ENCODE measurements around the gene MPZL1. TPM values are rescaled to one million over a fixed set of nuclear protein-coding genes. Genes with fewer than 3 reads are reported as not detected.

MPZL1 gene
- total RNA-seq, 2 experiments from 2014 or later = 14.8 to 15.4 TPM

DNA sequence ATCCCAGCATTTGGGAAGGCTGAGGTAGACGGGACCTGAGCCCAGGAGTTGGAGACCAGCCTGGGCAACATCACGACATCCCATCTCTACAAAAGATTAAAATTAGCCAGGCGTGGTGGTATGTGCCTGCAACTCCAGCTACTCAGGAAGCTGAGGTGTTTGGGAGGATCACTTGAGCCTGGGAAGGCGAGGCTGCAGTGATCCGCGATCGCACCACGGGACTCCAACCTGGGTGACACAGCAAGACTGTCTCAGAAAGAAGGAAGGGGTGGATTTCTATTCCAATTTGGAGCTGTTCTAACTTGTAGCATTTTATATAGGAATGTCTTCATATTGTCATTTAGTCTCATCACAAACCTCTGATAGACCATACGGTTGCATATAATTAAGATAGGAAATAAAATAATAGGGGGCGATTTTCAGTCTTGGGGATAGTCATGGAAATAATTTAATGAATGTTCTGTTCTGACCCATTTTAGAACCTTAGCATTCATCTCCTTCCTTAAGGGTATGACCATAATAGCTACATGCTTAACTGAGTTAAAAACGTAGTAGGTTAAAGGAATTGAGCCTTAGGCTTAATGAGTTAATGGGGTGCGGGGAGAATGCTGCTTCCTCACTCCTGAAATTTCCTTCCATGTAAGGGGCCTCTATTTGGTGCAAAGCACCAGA lies 99.0 kb downstream of the MPZL1 start:
- ATAC-seq (no peak), DNase-seq (no peak)
- ChIA-PET CTCF (interaction anchor here (0.7 kb wide), 1 partner anchor 261 kb away, joined by 3 read pairs; no protein-coding TSS in a partner anchor), POLR2A (no interaction called here)
- no peak overlapping the region for H3K27ac Mint-ChIP-seq
- intact Hi-C loops (cut with micrococcal nuclease) = no loop called here
- H3K36me3 Mint-ChIP-seq (ENCODE audit: low read depth) = peaks cover 4% of the 10 kb centered on the region
- H3K9me3 Mint-ChIP-seq = peaks cover 2% of the 10 kb centered on the region
- TF ChIP-seq, protein P1, sequence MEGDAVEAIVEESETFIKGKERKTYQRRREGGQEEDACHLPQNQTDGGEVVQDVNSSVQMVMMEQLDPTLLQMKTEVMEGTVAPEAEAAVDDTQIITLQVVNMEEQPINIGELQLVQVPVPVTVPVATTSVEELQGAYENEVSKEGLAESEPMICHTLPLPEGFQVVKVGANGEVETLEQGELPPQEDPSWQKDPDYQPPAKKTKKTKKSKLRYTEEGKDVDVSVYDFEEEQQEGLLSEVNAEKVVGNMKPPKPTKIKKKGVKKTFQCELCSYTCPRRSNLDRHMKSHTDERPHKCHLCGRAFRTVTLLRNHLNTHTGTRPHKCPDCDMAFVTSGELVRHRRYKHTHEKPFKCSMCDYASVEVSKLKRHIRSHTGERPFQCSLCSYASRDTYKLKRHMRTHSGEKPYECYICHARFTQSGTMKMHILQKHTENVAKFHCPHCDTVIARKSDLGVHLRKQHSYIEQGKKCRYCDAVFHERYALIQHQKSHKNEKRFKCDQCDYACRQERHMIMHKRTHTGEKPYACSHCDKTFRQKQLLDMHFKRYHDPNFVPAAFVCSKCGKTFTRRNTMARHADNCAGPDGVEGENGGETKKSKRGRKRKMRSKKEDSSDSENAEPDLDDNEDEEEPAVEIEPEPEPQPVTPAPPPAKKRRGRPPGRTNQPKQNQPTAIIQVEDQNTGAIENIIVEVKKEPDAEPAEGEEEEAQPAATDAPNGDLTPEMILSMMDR (IDR thresholded peaks at IDR 0.05) = no peak
- H3K4me3 Mint-ChIP-seq = no peak overlapping the region
- H3K27me3 Mint-ChIP-seq = peaks cover 11% of the 10 kb centered on the region
- peaks cover 8% of the 10 kb centered on the region for H3K4me1 Mint-ChIP-seq (ENCODE audit: low read depth)

DNA sequence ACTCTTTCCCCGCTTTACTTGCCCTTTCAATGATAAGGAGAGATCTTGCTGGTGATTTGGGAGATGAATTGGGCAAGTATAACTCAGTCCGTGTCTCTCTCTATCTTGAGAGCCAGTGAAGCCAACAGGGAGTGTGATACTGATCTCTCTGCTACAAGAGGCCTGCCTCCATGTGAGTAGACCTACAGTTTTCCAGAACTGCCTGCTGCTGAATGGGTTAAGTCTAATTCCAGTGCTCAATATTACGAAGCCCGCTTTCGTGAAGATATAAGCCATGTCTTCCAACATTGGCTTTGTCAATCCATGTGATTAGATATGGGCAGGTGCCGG lies 99.5 kb downstream of the MPZL1 start:
- intact Hi-C loops (cut with micrococcal nuclease) = no loop called here
- peaks cover 8% of the 10 kb centered on the region for H3K4me1 Mint-ChIP-seq (ENCODE audit: low read depth)
- no peak for ATAC-seq
- H3K9me3 Mint-ChIP-seq = no peaks in the 10 kb centered on the region
- H3K27me3 Mint-ChIP-seq = peaks cover 11% of the 10 kb centered on the region
- TF ChIP-seq, protein P1 (IDR thresholded peaks at IDR 0.05) = no peak
- DNase-seq = no peak
- CTCF ChIA-PET = interaction anchor here (0.7 kb wide), 1 partner anchor 260 kb away, joined by 3 read pairs; no protein-coding TSS in a partner anchor
- no peak overlapping the region for H3K27ac Mint-ChIP-seq
- peaks cover 3% of the 10 kb centered on the region for H3K36me3 Mint-ChIP-seq (ENCODE audit: low read depth)
- H3K4me3 Mint-ChIP-seq = no peak overlapping the region
- POLR2A ChIA-PET = no interaction called here

DNA sequence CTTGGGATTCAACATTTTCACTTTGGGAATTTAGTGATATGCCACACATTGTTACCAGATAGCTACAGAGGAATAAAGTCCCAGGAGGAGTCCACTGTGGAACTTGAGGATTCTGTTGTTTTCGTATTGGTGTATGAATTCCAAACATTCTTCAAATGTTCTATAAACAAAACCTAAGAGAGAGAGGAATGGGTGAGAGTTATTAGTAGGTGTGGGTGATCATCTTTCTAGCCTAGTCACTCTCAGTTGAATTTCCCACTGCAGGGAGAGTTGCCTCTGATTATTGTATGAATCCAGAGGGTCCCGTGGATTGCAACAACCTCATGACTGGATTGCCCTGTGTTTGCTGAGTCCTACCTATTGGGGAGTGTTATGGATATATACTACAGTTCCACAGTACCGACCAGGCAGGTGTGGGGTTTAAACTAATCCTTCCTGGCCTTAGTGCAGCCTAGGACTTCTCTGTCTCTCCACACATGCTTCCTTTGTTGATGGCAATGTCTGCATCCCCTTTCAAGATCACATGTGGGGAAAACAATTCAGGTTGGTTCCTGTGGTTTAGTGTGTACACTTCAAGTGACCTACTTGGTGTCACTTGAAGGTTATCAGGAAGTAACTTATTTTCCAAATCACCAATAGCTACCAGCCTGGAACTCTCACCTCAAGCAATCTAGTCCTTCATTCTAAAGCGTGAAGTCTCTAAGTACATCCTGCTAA lies 100.3 kb downstream of the MPZL1 start:
- Mint-ChIP-seq H3K36me3 (ENCODE audit: low read depth) (peaks cover 3% of the 10 kb centered on the region), H3K4me1 (ENCODE audit: low read depth) (peaks cover 8% of the 10 kb centered on the region), H3K4me3 (no peak overlapping the region)

DNA sequence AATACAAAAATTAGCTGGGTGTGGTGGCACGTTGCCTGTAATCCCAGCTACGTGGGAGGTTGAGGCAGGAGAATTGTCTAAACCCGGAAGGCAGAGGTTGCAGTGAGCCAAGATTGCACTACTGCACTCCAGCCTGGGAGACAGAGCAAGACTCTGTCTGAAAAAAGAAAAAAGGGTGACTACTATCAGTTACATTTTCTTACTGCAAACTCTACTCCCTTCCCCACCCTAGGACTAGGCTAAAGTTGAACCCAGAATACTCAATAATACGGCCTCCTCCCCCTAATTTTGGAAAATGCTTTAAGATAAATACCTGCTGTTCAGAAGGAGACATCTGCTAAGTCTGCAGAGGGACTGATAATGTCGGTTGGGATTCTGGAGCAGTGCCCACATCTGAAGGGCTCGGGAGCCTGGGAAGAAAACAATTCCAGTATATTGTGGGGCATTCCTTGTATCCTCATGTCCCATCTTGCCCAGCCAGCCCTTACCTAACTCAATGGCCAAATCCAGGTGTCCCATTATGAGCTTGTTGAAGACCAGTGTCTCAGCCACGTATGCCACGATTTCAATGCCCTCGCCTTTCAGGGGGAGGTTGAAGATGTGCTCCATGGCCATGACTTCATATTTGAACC lies 102.5 kb downstream of the MPZL1 start:
- H3K9me3 Mint-ChIP-seq = no peaks in the 10 kb centered on the region
- intact Hi-C loops (cut with micrococcal nuclease) = no loop called here
- H3K36me3 Mint-ChIP-seq (ENCODE audit: low read depth) = peaks cover 3% of the 10 kb centered on the region
- ChIA-PET POLR2A (interaction anchor here (0.8 kb wide), 1 partner anchor 17 kb away, joined by 3 read pairs; no protein-coding TSS in a partner anchor), CTCF (interaction anchor here (1.1 kb wide), 1 partner anchor 258 kb away, joined by 4 read pairs; no protein-coding TSS in a partner anchor)
- H3K27ac Mint-ChIP-seq = no peak overlapping the region
- DNase-seq (no peak), ATAC-seq (no peak)
- H3K4me3 Mint-ChIP-seq = no peak overlapping the region
- peaks cover 11% of the 10 kb centered on the region for H3K27me3 Mint-ChIP-seq
- TF ChIP-seq, protein P1 (IDR thresholded peaks at IDR 0.05) = no peak
- peaks cover 8% of the 10 kb centered on the region for H3K4me1 Mint-ChIP-seq (ENCODE audit: low read depth)

More for the DNA sequence above, 100.3 kb downstream of the MPZL1 start:
- TF ChIP-seq, protein P1 (IDR thresholded peaks at IDR 0.05) = no peak
- DNase-seq = no peak
- no peak for ATAC-seq
- POLR2A ChIA-PET = no interaction called here
- no peak overlapping the region for H3K27ac Mint-ChIP-seq
- H3K27me3 Mint-ChIP-seq = peaks cover 11% of the 10 kb centered on the region
- no peaks in the 10 kb centered on the region for H3K9me3 Mint-ChIP-seq
- intact Hi-C loops (cut with micrococcal nuclease) = no loop called here
- CTCF ChIA-PET = no interaction called here
